NCI-H1105 treated with DMSO at 0.1 percent for 48 hours (cell line): ENCODE results near the gene C8G.

Source experiments
- DNase-seq: peaks from one replicate; lab custom pipeline; 2025; lab: John Stamatoyannopoulos, UW

The C8G gene

GRCh38 chr9:136920734-136921231, 24.3 kb upstream of the C8G start:
- DNase-seq, result no peak

- no peak for DNase-seq
Observed at GRCh38 chr9:136921307-136921706, 23.7 kb upstream of the C8G start.

- no peak for DNase-seq
Observed at GRCh38 chr9:136921718-136922117, 23.3 kb upstream of the C8G start.

- DNase-seq, result no peak
Observed at GRCh38 chr9:136922540-136922939, 22.5 kb upstream of the C8G start.

GRCh38 chr9:136923881-136924280, 21.2 kb upstream of the C8G start:
- DNase-seq, result no peak

- DNase-seq, result no peak
Observed at GRCh38 chr9:136925414-136926153, 19.5 kb upstream of the C8G start.

- DNase-seq, result no peak
Observed at GRCh38 chr9:136926154-136926704, 18.8 kb upstream of the C8G start.

- no peak for DNase-seq
Observed at GRCh38 chr9:136926749-136927148, 18.3 kb upstream of the C8G start.

- no peak for DNase-seq
Observed at GRCh38 chr9:136927343-136928271, 17.4 kb upstream of the C8G start.

- no peak for DNase-seq
Observed at GRCh38 chr9:136928591-136928990, 16.5 kb upstream of the C8G start.

GRCh38 chr9:136930014-136930413, 15.0 kb upstream of the C8G start:
- DNase-seq, result no peak

- no peak for DNase-seq
Observed at GRCh38 chr9:136931611-136932130, 13.4 kb upstream of the C8G start.

GRCh38 chr9:136934277-136934676, 10.8 kb upstream of the C8G start:
- DNase-seq, result no peak

- no peak for DNase-seq
Observed at GRCh38 chr9:136935651-136936050, 9.4 kb upstream of the C8G start.

GRCh38 chr9:136936645-136937170, 8.3 kb upstream of the C8G start:
- no peak for DNase-seq

GRCh38 chr9:136937186-136938001, 7.6 kb upstream of the C8G start:
- DNase-seq, result no peak

- DNase-seq, result no peak
Observed at GRCh38 chr9:136939431-136939995, 5.5 kb upstream of the C8G start.

GRCh38 chr9:136939996-136940525, 5.0 kb upstream of the C8G start:
- DNase-seq, result no peak

GRCh38 chr9:136940526-136941230, 4.4 kb upstream of the C8G start:
- DNase-seq, result no peak
